Measurements from ENCODE around the gene CKMT2. TPM values are rescaled to one million over a fixed set of nuclear protein-coding genes. Genes with fewer than 3 reads are reported as not detected.

CKMT2 gene
- total RNA-seq (8.0 and 19.3 TPM in 2 replicates), polyA plus RNA-seq (1.9 and 2.3 TPM in 2 replicates), polyA minus RNA-seq (ENCODE audit: low replicate concordance) (5.7 and 14.5 TPM in 2 replicates)
- 1.3 and 1.5 TPM in 2 replicates for polyA plus RNA-seq (2012)

DNA sequence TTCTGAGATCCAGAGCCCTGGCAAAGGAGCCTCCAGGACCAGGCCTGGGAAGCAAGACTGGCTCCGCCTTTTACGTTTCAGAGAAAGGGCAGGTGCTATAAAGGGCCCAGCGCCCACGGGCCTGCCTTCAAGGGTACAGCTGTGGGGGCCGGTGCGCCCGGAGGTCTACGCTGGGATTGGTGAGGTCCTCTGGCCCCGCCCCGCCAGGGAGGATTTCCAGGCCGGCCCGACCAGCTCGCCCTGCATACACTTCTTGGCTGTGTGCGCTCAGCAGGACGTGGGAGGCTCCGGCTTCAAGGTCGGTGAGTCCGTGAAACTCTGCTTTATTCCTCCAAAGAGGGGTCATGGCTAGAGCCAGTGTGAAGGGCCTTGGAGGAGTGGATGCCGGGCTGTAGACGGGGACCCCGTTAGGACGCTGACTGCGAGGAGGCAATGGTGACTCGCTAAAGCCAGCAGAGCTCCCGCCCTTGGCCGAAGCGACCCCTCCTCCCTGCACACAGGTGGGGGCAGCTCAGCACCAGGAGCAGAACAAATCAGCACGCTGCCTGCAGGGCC, at the start of gene CKMT2:
CKMT2 (plus strand) TSS at position 243 of the 555 bp plus-strand sequence. CDS start 17,811 bp downstream, outside the sequence.
- no peak for TF ChIP-seq EZH2 (IDR thresholded peaks at IDR 0.05; ENCODE audit: low read length, missing control alignments)
- TF ChIP-seq, protein P1, sequence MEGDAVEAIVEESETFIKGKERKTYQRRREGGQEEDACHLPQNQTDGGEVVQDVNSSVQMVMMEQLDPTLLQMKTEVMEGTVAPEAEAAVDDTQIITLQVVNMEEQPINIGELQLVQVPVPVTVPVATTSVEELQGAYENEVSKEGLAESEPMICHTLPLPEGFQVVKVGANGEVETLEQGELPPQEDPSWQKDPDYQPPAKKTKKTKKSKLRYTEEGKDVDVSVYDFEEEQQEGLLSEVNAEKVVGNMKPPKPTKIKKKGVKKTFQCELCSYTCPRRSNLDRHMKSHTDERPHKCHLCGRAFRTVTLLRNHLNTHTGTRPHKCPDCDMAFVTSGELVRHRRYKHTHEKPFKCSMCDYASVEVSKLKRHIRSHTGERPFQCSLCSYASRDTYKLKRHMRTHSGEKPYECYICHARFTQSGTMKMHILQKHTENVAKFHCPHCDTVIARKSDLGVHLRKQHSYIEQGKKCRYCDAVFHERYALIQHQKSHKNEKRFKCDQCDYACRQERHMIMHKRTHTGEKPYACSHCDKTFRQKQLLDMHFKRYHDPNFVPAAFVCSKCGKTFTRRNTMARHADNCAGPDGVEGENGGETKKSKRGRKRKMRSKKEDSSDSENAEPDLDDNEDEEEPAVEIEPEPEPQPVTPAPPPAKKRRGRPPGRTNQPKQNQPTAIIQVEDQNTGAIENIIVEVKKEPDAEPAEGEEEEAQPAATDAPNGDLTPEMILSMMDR (conservative IDR thresholded peaks at IDR 0.05 in 1 of 2, IDR thresholded peaks at IDR 0.05 in 1 of 2; ENCODE audit: low read depth in 1 of 2, low read length in 2 of 2), result no peak
- Histone ChIP-seq H3K9ac (ENCODE audit: insufficient read depth, low read length) (no peak within 1 kb of the TSS), H4K20me1 (ENCODE audit: control insufficient read depth, extremely low read depth, insufficient read depth, low read length) (no peaks in the 10 kb centered on the region), H3K4me1 (ENCODE audit: control insufficient read depth, extremely low read depth, insufficient read depth, low read length) (peaks cover 7% of the 10 kb centered on the region), H3K36me3 (ENCODE audit: control insufficient read depth, insufficient read depth, low read length) (peaks cover 1% of the 10 kb centered on the region), H3K79me2 (ENCODE audit: control insufficient read depth, insufficient read depth, low read length) (no peaks in the 10 kb centered on the region), H3K4me3 (replicated peaks in 1 of 4; ENCODE audit: control extremely low read depth in 1 of 4, insufficient read depth in 1 of 4, low read depth in 3 of 4, low read length in 4 of 4) (peak within 1 kb of the TSS in 2 of 4 experiments; percentile 24 to 49), H3K27me3 (ENCODE audit: control insufficient read depth, insufficient read depth, low read length) (no peaks in the 10 kb centered on the region), H3K9me3 (ENCODE audit: control insufficient read depth, insufficient read depth, low read depth, low read length) (no peaks in the 10 kb centered on the region), H2AFZ (ENCODE audit: low read length) (peak within 1 kb of the TSS; percentile 56), H3K4me2 (ENCODE audit: extremely low read depth, insufficient read depth, low read length) (peak within 1 kb of the TSS; percentile 68), H3K27ac (ENCODE audit: insufficient read depth, low read length) (peak within 1 kb of the TSS; percentile 40)
- DNase-seq (ENCODE audit: low read depth in 2 of 2), result peak; percentile 34 to 53

DNA sequence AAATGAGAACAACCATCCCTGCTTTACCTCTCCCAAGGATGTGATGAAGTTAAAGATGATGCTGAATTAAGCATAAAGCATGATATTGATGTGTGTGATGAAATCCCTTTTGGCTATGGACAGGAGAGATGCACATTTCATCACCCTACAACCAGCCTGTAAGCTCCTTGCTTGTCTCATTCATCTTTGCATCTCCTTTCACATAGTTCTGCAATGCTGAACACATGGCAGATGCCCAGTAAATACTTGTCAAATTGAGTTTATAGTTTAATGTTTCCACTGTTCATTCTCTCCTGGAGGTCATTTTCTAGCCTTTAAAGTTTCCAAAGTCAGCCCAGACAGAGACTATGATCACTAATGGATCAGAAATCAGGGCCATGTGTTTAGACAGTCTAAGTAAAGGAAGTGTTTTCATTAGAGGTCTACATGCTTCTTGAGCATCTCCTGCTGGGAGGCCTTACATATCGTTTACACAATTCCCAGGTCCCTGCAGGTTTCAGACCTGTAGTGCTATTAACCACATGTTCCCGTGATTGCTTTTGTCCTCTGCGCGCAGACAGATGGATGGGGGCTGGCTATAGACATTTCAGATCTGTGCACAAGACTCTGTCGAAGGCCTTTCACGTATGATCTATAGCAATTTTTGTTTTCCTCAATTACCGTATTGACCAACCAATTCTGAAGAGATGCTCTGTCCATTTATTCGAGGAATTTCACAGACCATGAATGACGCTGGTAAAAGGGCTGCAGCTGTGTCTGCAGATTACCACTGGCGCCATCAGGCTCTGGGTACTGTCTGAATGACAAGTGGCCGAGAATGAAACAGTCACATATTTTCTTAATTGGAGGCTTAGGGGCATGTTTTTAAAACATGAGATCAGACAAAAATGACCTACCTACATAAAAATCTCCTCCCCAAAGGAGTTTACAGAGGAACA, 49.0 kb upstream of the CKMT2 start:
- Histone ChIP-seq H3K4me2 (ENCODE audit: extremely low read depth, insufficient read depth, low read length) (no peak overlapping the region), H3K27me3 (ENCODE audit: control insufficient read depth, insufficient read depth, low read length) (no peaks in the 10 kb centered on the region), H3K4me3 (replicated peaks in 1 of 4; ENCODE audit: control extremely low read depth in 1 of 4, insufficient read depth in 1 of 4, low read depth in 3 of 4, low read length in 4 of 4) (no peak overlapping the region), H3K36me3 (ENCODE audit: control insufficient read depth, insufficient read depth, low read length) (no peaks in the 10 kb centered on the region), H3K27ac (ENCODE audit: insufficient read depth, low read length) (no peak overlapping the region), H4K20me1 (ENCODE audit: control insufficient read depth, extremely low read depth, insufficient read depth, low read length) (no peaks in the 10 kb centered on the region), H3K4me1 (ENCODE audit: control insufficient read depth, extremely low read depth, insufficient read depth, low read length) (no peaks in the 10 kb centered on the region), H3K9ac (ENCODE audit: insufficient read depth, low read length) (no peak overlapping the region), H2AFZ (ENCODE audit: low read length) (no peak overlapping the region), H3K9me3 (ENCODE audit: control insufficient read depth, insufficient read depth, low read depth, low read length) (no peaks in the 10 kb centered on the region), H3K79me2 (ENCODE audit: control insufficient read depth, insufficient read depth, low read length) (no peaks in the 10 kb centered on the region)
- no peak for TF ChIP-seq EZH2 (IDR thresholded peaks at IDR 0.05; ENCODE audit: low read length, missing control alignments)
- TF ChIP-seq, protein P1 (conservative IDR thresholded peaks at IDR 0.05 in 1 of 2, IDR thresholded peaks at IDR 0.05 in 1 of 2; ENCODE audit: low read depth in 1 of 2, low read length in 2 of 2), result no peak
- DNase-seq (ENCODE audit: low read depth in 2 of 2), result no peak

DNA sequence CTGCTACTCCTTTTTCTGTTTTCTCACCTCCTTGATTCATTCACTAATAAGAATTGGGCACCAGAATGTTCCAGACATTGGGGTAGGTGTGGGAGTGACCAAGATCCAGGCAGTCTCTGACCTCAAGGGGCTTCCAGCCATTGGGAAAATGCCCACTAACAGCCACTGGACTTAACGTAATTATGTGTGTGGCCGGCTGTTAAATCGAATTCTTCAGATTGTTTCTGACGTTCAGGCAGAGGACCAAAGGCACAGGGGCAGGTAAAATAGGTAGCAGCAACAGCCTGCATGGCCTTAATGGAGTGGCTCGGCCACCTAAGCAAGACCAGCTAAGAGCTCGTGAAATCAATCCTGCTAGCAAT, 48.4 kb upstream of the CKMT2 start:
- H3K79me2 ChIP-seq (ENCODE audit: control insufficient read depth, insufficient read depth, low read length), result no peaks in the 10 kb centered on the region
- no peak for TF ChIP-seq EZH2 (IDR thresholded peaks at IDR 0.05; ENCODE audit: low read length, missing control alignments)
- TF ChIP-seq, protein P1 (conservative IDR thresholded peaks at IDR 0.05 in 1 of 2, IDR thresholded peaks at IDR 0.05 in 1 of 2; ENCODE audit: low read depth in 1 of 2, low read length in 2 of 2), result no peak
- no peak overlapping the region for H3K9ac ChIP-seq (ENCODE audit: insufficient read depth, low read length)
- H3K36me3 ChIP-seq (ENCODE audit: control insufficient read depth, insufficient read depth, low read length), result no peaks in the 10 kb centered on the region
- no peak overlapping the region for H3K4me2 ChIP-seq (ENCODE audit: extremely low read depth, insufficient read depth, low read length)
- no peaks in the 10 kb centered on the region for H3K9me3 ChIP-seq (ENCODE audit: control insufficient read depth, insufficient read depth, low read depth, low read length)
- no peak overlapping the region for H3K4me3 ChIP-seq (replicated peaks in 1 of 4; ENCODE audit: control extremely low read depth in 1 of 4, insufficient read depth in 1 of 4, low read depth in 3 of 4, low read length in 4 of 4)
- no peaks in the 10 kb centered on the region for H4K20me1 ChIP-seq (ENCODE audit: control insufficient read depth, extremely low read depth, insufficient read depth, low read length)
- no peak overlapping the region for H2AFZ ChIP-seq (ENCODE audit: low read length)
- H3K4me1 ChIP-seq (ENCODE audit: control insufficient read depth, extremely low read depth, insufficient read depth, low read length), result no peaks in the 10 kb centered on the region
- no peaks in the 10 kb centered on the region for H3K27me3 ChIP-seq (ENCODE audit: control insufficient read depth, insufficient read depth, low read length)
- DNase-seq (ENCODE audit: low read depth in 2 of 2), result no peak
- H3K27ac ChIP-seq (ENCODE audit: insufficient read depth, low read length), result no peak overlapping the region

Measured in fibroblast of lung (primary cell).